ENCODE measurements around the gene FRMD8.
"Not testable (repeated sequence)": the region's sequence is repeated elsewhere in the genome, so short reads cannot be mapped to it uniquely, and the experiment has no call there.

The FRMD8 gene

DNA sequence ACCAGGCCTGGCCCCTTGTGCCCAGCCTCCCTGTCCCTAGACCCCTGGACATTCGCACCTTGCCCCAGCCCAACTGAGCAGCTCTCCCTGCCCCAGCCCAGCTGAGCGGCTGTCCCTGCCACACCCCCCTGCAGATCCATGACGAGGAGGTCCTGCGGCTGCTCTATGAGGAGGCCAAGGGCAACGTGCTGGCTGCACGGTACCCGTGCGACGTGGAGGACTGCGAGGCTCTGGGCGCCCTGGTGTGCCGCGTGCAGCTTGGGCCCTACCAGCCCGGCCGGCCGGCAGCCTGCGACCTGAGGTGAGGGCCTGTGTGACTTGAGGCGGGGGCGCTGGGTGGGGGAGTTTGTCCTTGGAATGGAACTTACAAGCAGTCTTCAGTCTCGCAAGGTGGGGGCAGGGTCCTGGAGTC, 7.7 kb downstream of the FRMD8 start:
- no peak for ATAC-seq

DNA sequence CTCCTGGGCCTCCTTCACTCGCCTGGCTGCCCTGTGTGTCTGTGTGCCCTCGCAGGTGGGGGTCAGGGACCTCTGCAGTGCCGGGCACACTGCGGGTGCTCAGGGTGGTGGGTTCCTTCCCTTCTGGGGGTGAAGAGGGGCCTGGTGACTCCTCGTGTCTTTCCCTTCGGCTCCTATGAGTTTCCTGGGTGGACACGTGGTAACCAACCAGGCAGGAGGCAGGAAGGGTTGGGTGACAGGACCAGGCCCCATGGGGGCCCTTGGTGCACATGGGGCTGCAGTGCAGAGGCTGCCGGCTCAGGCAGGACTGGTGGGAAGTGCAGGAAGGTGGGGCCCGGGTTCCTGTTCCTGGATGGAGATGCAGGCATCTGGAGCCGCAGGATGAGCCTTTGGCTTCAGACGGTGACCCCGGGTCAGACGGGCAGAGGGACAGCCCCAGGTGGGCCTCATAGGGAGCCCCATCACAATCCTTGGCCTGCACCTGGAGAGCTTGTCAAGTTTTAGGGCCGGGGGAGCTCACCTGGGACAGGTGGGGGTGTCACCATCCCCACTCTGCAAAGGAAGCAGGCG, 9.6 kb downstream of the FRMD8 start:
- no peak for ATAC-seq

DNA sequence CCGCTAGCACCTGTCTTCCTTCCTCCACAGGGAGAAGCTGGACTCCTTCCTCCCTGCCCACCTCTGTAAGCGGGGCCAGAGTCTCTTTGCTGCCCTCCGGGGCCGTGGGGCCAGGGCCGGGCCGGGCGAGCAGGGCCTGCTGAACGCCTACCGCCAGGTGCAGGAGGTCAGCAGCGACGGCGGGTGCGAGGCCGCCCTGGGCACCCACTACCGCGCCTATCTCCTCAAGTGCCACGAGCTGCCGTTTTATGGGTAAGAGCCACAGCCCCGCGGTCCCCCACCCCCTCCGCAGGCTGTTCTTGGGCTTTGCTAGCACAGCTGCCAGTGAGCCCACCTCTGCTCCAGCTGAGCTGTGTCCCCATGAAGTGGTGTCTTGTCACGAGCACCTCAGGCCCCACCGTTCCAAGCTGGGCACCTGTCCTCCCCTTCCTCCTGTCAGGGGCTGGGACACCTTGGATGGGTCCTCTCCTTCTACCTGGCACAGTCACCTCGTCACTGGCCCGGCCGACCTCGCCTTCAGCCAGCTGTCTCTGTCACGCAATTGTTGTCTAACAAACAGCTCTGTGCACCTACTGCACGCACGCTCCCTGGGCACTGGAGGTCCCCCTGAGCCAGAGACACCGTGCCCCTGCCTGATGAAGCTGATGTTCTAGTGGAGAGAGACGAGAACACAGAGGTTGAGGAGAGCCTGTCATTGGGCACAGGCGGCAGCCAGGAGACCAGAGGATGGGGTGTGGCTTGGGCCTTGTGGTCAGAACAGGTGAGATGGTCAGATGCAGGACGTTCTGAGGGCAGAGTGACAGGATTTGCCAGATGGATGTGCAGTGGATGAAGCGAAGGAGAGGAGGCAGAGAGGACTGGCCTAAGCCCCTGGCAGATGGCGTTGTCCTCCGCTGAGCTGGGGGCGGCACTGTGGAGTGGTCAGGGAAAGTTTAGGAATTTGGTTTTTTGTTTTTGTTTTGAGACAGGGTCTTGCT, 10.6 kb downstream of the FRMD8 start:
- ATAC-seq: no peak

DNA sequence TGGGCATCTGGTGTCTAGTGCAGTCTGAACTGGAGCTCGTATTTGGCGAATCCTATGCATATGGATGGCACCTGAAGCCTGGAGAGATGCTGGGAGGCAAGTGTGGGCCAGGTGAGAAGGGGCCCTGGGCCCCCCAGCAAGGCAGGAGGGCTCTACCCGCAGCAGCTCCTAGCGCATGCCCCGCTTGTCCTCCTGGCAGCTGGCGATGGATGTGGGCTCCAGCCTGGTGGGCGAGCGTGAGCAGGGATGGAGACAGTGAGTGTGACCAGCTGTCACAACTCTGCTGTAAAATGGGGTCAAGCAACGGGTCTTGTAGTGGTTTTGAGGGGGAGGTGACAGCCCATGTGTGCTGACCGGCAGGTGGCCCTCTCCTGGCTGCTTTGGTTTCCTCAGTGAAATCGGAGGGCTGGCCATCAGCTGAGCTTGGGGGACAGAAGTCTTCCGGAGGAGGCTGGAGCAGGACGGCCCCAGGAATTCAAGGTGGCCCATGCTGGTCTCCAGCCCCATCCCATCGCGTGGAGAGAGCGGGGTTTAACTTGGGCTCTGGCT, 12.0 kb downstream of the FRMD8 start:
- no peak for ATAC-seq

DNA sequence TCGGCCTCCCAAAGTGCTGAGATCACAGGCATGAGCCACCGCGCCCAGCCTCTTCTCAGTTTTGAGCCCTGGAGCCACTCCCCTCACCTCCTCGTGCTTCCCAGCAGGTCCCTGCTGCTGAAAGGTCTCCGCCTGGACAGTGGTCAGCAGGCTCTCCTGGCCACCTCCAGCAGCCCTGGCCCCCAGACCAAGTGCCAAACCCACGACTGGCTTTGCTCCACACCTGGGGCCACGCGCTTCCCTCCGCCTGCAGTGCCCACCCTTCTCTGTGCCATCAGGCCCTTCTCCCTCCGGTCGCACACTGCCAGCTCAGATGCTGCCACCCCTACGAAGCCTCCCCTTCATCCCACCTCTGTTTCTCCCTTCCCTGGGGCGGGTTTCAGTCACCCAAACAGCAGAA, 12.8 kb downstream of the FRMD8 start:
- ATAC-seq: no peak

DNA sequence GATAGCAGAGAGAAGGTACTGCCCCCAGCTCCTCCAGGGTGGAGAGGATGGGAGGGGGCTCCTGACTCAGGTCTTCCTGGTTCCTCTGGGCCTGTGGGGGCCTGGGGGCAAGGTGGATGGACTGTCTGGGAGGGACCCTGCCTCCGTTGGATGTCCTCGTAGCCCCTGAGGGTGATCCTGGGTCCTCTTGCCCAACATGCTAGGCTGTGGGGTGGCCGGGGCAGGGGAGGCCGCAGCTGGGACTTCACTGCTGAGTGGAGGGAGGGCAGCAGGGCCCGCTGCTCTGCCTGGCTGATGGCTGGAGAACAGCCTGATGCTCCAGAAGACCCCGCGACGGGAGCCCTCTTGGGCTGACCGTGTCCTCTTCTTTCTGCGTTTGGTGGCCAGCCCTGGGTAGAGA, 13.4 kb downstream of the FRMD8 start:
- no peak for ATAC-seq

DNA sequence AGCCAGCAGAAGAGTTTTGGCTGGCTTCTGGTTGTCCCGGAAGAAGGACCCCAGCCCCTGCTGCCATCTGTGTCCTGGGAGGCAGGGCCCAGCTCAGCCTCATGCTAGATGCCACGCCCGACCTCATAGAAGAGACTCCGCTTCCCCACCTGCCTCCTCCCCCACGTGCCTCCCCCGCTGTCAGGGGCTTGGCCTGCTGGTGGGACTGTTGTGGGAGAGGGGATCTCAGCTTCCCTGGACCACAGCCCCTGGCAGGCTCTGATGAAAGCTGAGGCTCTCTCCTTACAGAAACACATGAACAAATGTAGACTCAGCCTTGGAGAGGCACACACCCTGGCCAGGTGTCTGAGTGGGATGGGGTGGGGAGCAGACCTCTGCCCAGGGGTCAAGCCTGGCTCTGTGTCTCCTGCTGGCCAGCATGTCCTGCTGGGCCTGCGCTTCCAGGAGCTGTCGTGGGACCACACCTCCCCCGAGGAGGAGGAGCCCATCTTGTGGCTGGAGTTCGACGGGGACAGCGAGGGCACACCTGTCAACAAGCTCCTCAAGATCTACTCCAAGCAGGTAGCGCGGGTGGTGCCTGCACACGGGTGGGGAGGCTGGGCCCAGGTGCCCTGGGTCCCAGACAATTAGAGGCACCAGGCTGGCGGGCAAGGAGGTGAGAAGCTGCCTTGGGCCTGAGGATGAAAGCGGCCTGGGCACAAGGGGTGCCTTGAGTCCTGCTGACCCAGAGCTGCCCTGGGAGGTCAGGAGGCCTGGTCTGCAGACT, 14.1 kb downstream of the FRMD8 start:
- ATAC-seq: no peak

DNA sequence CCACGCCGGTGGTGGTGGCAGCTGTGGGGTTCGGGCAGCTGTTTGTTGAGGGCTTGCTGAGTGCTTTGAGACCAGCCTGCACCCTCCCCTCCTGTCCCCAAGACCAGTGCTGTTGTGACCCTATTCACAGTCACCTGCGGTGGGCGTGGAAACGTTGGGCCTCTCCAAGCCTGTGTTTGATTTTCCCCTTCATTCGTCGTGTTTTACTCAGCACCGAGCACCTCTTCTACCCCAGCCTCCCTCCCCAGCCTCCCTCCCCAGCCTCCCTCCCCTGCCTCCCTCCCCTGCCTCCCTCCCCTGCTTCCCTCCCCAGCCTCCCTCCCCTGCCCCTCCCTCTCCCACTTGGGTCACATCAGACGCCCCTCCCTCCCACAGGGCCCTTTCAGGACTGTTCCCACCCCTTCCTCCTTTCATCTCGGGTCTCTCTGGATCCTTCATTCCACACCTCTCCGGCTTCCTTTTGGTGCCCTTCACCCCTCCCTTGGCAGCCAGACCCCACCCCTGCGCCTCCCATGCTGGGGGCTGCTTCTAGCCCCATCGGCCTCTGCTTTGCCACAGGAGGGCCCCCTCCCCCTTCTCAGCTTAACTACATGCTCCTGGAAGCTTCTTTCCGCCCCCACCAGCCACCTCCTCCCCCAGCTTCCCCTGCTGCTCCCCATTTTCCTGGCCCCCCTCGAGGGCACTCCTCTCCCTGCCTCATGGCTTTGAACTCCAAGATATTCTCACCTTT, 14.8 kb downstream of the FRMD8 start:
- no peak for ATAC-seq

DNA sequence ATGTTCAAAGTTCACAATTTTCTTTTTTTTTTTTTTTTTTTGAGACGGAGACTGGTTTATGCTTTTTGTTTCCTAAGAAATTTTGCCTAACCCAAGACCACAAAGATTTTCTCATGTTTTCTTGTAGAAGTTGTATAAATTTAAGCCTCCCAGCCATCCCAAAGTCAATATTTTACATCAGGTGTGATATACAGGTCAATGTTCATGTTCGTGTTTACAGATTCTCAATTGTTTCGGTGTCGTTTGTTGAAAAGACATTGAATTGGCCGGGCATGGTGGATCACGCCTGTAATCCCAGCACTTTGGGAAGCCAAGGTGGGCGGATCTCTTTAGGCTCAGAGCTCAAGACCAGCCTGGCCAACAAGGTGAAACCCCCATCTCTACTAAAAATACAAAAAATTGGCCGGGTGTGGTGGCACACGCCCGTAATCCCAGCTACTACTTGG, 15.4 kb downstream of the FRMD8 start:
- ATAC-seq: no peak

DNA sequence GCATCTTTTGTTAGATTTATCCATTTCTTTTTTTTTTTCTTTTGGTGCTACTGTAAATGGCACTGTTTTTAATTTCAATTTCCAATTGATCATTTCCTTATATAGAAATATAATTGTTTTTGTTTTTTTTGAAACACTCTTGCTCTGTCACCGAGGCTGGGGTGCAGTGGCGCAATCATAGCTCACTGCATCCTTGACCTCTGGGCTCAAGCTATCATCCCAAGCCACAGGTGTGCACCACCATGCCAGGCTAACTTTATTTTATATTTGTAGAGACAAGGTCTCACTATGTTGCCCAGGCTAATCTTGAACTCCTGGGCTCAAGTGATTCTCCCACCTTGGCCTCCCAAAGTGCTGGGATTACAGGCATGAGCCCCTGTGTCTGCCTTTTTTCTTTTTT, 16.4 kb downstream of the FRMD8 start:
- no peak for ATAC-seq

DNA sequence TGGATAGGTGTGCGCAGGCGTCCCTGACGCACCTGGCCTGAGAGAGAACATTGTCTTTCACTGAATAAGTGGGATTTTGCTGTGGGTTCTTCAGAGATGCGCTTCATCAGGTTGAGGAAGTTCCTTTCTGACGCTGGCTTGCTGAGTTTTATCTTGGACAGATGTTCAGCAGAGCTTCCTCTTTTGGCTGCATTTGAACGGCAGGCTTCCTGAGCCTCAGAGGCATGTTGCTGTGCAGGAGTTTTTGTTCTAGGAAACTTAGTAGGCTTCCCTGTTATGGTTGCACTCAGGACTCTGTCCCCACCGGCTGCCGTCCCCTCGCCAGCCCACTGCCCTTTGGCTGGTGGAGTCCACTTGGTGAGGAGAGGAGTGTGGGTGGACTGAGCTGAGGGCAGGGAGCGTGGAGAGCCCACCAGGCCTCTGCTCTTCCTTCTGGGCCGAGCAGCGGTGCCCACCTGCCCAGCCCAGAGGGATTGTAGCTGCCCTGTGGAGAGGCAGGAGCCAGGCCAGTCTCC, 17.2 kb downstream of the FRMD8 start:
- peak in 1 of 2 donors; percentile 36 for ATAC-seq

DNA sequence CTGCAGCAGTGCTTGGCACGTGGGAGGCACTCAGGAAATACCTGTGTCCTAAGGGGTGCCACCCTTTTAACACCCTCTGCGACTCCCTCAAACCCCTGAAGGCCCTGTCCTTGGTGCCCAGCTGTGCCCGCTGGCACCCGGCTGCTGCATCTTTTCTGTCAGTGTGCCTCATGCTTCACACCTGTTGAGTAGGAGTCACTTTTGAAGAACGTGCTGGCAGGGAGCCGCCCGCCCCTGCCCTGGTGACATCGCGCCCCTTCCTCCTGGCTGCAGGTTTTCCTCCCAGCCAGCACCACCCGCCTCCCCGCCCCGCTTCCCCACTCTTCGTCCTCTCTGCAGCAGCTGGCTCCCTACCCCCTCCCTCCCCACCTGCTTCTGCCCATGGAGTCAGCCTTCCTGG, 17.8 kb downstream of the FRMD8 start:
- ATAC-seq: no peak

DNA sequence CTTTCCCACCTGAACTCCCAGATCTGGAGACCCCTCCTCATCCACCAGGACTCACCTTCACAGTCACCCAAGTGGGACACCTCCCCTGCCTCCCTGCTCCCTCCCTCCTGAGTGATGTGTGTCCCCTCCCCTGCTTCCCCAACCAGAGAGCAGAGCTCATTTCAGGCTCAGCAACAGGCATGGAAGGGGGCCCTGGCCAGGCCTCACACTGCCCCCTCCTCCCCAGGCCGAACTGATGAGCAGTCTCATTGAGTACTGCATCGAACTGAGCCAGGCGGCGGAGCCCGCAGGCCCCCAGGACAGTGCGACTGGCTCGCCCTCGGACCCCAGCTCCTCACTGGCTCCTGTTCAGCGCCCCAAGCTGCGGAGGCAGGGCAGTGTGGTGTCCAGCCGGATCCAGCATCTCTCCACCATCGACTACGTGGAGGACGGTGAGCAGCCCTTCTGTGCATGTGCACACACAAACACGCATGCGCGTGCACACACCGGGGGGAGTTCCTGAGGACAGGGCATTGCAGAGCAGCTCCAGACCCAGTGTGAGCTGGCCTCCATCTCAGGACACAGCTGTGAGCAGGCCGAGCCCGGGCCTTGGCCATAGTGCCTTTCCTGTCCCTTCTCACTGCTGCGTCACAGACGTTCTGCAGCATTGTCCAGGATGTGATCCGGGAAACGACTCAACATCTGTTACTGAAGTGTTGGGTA, 18.4 kb downstream of the FRMD8 start:
- ATAC-seq: no peak

DNA sequence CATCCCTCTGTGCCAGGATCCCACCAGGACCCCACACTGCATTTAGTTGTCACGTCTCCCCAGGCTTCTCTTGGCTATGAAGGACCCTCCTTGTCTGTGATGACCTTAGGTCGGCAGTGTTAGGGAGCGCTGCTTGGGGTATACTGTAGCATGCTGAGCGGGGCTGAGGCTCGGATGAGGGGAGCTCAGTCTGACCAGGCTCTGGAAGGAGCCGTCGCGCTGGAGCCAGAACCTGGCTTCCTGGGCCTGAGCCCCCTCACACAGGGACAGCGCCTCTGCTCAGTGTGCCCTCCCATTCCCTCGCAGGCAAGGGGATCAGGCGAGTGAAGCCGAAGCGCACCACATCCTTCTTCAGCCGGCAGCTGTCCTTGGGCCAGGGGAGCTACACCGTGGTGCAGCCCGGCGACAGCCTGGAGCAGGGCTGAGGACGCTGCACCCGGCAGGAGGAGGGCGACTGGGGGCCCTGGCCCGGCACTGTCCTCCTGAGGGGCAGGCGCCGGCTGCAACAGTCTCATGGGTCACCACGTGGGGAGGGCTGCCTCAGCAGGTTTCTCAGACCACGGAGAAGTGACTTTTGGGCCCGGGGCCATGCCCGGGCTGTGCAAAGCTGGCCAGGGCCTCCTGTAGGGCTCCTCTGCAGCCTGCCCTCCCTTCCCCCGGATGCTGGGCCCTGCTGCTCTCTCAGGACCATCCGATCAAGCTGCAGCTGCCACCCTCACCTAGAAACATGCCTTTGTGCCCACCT, 24.7 kb downstream of the FRMD8 start:
- ATAC-seq: no peak

DNA sequence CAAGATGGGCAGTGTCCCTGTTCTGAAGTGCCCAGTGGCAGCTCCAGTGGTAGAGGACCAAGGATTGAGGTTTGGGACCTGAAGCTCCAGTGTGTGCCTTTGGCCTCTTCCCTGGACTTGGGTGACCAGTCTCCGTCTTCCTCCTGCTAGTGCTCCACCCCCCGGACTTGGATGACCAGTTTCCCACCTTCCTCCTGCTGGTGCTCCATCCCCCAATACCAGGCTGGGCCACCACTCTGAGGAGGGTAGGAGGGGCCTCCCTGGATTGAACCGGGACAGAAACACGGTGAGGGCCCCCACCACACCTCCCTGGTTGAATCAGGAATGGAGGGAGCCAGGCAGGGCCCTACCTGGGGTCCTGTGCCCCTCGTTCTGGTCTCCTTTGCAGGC, 25.2 kb downstream of the FRMD8 start:
- no peak for ATAC-seq

DNA sequence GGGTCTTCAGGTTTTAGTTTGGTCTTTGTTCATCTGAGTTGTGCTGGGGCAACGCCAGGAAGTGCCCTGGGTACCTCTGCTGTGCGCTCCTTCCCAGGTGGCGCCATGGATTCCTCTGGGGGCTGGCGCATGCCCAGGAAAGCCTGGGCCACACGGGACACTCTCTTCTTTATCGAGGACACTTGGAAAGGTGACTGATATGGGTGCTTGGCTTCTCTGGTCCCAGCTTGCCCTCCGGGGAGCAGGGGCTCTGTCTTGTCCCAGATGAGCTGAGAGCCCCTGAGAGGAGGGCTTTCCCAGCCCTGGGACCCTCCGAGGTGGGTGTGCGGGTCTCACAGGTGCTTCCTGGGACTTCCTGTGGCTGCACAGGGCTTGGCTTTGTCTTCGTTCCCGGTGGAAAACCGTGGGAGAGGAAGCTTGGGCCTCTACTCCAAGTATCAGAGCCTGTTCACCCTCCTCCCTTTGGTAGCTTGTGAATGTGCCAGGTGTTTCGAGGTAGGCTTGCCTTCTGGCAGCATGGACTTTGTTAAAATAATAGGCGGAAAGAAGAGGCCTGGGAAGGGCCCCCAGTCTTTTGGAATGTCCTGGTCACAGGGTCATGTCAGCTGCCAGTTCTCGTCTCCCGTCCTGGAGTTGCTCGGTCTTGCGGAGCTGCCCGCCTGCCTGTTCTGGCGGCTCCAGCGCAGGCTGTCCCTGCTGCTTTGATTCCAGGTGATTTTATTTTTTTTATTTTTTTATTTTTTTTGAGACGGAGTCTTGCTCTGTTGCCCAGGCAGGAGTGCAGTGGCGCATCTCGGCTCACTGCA, 26.0 kb downstream of the FRMD8 start:
- no peak for ATAC-seq

DNA sequence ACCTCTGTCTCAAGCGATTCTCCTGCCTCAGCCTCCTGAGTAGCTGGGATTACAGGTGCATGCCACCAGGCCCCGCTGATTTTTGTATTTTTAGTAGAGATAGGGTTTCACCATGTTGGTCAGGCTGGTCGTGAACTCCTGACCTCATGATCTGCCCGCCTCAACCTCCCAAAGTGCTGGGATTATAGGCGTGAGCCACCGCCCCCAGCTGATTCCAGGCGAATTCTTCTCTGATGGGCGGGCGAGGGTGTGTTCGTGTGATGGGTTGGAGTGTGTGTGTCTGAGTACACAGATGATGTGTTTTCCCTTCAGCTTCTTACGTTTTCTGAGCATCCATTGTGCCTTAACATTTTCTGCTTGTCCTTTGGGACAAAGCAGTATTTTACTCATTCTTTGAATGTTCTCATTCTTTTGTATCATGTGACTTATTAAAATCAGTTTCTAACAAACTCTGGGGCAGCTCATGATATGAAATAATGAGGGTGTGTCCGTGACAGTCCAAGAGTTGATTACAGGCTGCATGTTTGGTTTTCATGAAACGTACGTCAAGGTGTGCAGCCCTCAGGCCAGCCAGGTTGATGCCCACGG, 26.7 kb downstream of the FRMD8 start:
- not testable (repeated sequence) for ATAC-seq

DNA sequence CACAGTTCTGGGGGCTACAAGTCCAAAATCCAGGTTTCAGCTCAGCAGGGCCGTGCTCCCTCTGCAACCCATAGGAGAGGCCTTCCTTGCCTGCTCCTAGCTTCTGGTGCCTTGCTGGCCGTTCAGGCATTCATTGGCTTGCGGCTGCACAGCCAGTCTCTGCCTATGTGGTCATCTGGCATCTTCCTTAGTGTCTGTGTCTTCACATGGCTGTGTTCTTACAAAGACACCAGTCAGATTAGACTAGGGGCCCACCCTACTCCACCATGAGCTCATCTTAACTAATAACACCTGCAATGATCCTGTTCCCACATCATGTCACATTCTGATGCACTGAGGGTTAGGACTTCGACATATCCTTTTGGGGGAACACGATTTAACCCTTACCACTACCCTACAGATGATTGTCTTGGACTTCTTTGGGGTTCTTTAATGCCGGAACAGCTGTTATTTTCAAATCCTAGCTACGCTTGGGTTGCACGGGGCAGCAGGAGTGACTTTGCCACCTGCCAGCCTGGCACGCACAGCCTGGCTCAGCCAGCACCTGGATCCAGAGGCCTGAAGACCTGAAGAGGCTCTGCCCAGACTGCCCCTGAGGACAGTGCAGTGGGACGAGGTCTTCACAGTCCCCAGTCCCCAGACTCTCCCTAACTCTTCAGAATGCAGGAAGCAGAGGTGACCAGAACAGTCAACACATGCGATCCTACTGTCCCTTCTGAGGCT, 28.5 kb downstream of the FRMD8 start:
- no peak for ATAC-seq
